GM23338 (cell line): ENCODE results near the gene MTFR1L. TPM values are rescaled to one million over a fixed set of nuclear protein-coding genes. Genes with fewer than 3 reads are reported as not detected.

Experiments used
- ATAC-seq: fragments of 200-7000 bp; cut with Tn5 transposase; 3 replicates; pipeline ENCODE4 v1.9.1; 2020
- DNase-seq: peaks from one replicate; pipeline ENCODE4 v3.0.0-alpha.2; 2015; ENCODE audit warnings: low spot score
- H2AFZ ChIP-seq: fragments of 200-600 bp; sonication (generic); 2 replicates; pipeline ENCODE4 v1.8.0; 2016; ENCODE audit warnings: antibody characterized with exemption, mild to moderate bottlenecking, moderate library complexity
- H3F3A ChIP-seq: fragments of 200-600 bp; sonication (generic); replicated peaks from 2 replicates; pipeline ENCODE4 v1.8.0; 2017; ENCODE audit warnings: antibody characterized with exemption, mixed run types, low read depth
- H3K27ac ChIP-seq: fragments of 200-600 bp; sonication (generic); 2 replicates; pipeline ENCODE4 v1.6.1; 2016; ENCODE audit warnings: low read depth
- H3K27me3 ChIP-seq: fragments of 200-600 bp; sonication (generic); 2 replicates; pipeline ENCODE4 v1.8.0; 2016; ENCODE audit warnings: mild to moderate bottlenecking, mixed run types, moderate library complexity; ENCODE audit not compliant: insufficient read depth
- H3K36me3 ChIP-seq: fragments of 200-600 bp; sonication (generic); 2 replicates; pipeline ENCODE4 v1.8.0; 2016; ENCODE audit warnings: mild to moderate bottlenecking; ENCODE audit not compliant: insufficient read depth
- H3K4me1 ChIP-seq: fragments of 200-600 bp; sonication (generic); 2 replicates; pipeline ENCODE4 v1.8.0; 2016; ENCODE audit warnings: mild to moderate bottlenecking, moderate library complexity; ENCODE audit not compliant: insufficient read depth
- H3K4me2 ChIP-seq: fragments of 200-600 bp; sonication (generic); 2 replicates; pipeline ENCODE4 v1.7.1; 2017; ENCODE audit warnings: mixed run types
- H3K4me3 ChIP-seq: fragments of 200-600 bp; sonication (generic); 2 replicates; pipeline ENCODE4 v1.6.1; 2016; ENCODE audit warnings: mixed run types
- H3K79me2 ChIP-seq: fragments of 200-600 bp; sonication (generic); replicated peaks from 2 replicates; pipeline ENCODE4 v1.8.0; 2017; ENCODE audit warnings: mild to moderate bottlenecking; ENCODE audit not compliant: insufficient read depth
- H3K9me2 ChIP-seq: fragments of 200-600 bp; sonication (generic); 2 replicates; pipeline ENCODE4 v1.8.0; 2017; ENCODE audit not compliant: insufficient read depth
- H4K20me1 ChIP-seq: fragments of 200-600 bp; sonication (generic); replicated peaks from 2 replicates; pipeline ENCODE4 v1.8.0; 2017; ENCODE audit warnings: mild to moderate bottlenecking; ENCODE audit not compliant: insufficient read depth
- H3K27ac Mint-ChIP-seq: 2 replicates; pipeline ENCODE4 v1.8.0; 2020; ENCODE audit warnings: inconsistent platforms, mild to moderate bottlenecking, moderate library complexity, mixed read lengths
- H3K27me3 Mint-ChIP-seq: 3 replicates; pipeline ENCODE4 v1.8.0; 2022; ENCODE audit warnings: low read depth, mild to moderate bottlenecking, moderate library complexity, mixed read lengths, inconsistent platforms; ENCODE audit not compliant: insufficient read depth, poor library complexity
- H3K36me3 Mint-ChIP-seq: 3 replicates; pipeline ENCODE4 v1.8.0; 2021; ENCODE audit warnings: low read depth, mild to moderate bottlenecking, inconsistent platforms, moderate library complexity, mixed read lengths
- H3K4me1 Mint-ChIP-seq: 3 replicates; pipeline ENCODE4 v1.8.0; 2020; ENCODE audit warnings: mild to moderate bottlenecking, inconsistent platforms, mixed read lengths
- H3K4me3 Mint-ChIP-seq: 3 replicates; pipeline ENCODE4 v1.8.0; 2021; ENCODE audit warnings: moderate library complexity, mild to moderate bottlenecking, inconsistent platforms, mixed read lengths
- H3K9me3 Mint-ChIP-seq: 3 replicates; pipeline ENCODE4 v1.8.0; 2020; ENCODE audit warnings: moderate library complexity, mild to moderate bottlenecking, inconsistent platforms, mixed read lengths
- CTCF ChIP-seq, 2 experiments: fragments of 200-600 bp in 1 of 2; sonication (generic) in 1 of 2; conservative IDR thresholded peaks; 2 replicates each; pipeline versions ENCODE4 v1.5.1 to v1.6.1; 2016 to 2017; ENCODE audit warnings: antibody characterized with exemption in 2 of 2, low read depth in 2 of 2, mild to moderate bottlenecking in 2 of 2, moderate library complexity in 1 of 2
- ETS1 ChIP-seq: IDR thresholded peaks from 2 replicates; pipeline ENCODE4 v1.6.1; 2016; ENCODE audit warnings: antibody characterized with exemption
- EZH2 ChIP-seq: fragments of 200-600 bp; sonication (generic); IDR thresholded peaks from one replicate; pipeline ENCODE4 v1.8.0; 2017; ENCODE audit warnings: antibody characterized with exemption, mild to moderate bottlenecking, low read depth; ENCODE audit not compliant: unreplicated experiment
- EZH2phosphoT487 ChIP-seq: fragments of 200-600 bp; sonication (generic); IDR thresholded peaks from one replicate; pipeline ENCODE4 v1.8.1; 2018; ENCODE audit warnings: antibody characterized with exemption; ENCODE audit not compliant: unreplicated experiment
- JUNB ChIP-seq: IDR thresholded peaks from one replicate; pipeline ENCODE4 v1.6.1; 2016; ENCODE audit warnings: antibody characterized with exemption; ENCODE audit not compliant: unreplicated experiment
- NANOG ChIP-seq: IDR thresholded peaks from 2 replicates; pipeline ENCODE4 v1.6.1; 2016; ENCODE audit warnings: antibody characterized with exemption, borderline replicate concordance
- POLR2AphosphoS5 ChIP-seq: IDR thresholded peaks from 2 replicates; pipeline ENCODE4 v1.6.1; 2016; ENCODE audit warnings: antibody characterized with exemption, low read depth
- REST ChIP-seq: IDR thresholded peaks from one replicate; pipeline ENCODE4 v1.6.1; 2018; ENCODE audit warnings: antibody characterized with exemption; ENCODE audit not compliant: unreplicated experiment
- STAT1 ChIP-seq: IDR thresholded peaks from one replicate; pipeline ENCODE4 v1.6.1; 2016; ENCODE audit warnings: antibody characterized with exemption; ENCODE audit not compliant: unreplicated experiment
- ZNF331 ChIP-seq: fragments of 250-450 bp; sonication (Bioruptor Pico); IDR thresholded peaks from 2 replicates; pipeline ENCODE4 v1.5.0; 2020; ENCODE audit warnings: low read depth, mild to moderate bottlenecking, moderate library complexity
- polyA plus RNA-seq: library from polyadenylated mRNA; unstranded; fragments of >200 nt; fragmentation: Nextera tagmentation; extraction: Ambion mirVana; gene quantifications from 2 replicates; pipeline ENCODE4 v1.2.1, GENCODE V29; 2016
- total RNA-seq: library from RNA; depleted of rRNA; stranded (reverse); fragments of >200 nt; shearing (Covaris generic); gene quantifications from 2 replicates; pipeline ENCODE4 v1.2.3, GENCODE V29; 2014

Gene MTFR1L
- total and polyA plus RNA-seq, 2 experiments from 2014 or later: 14.8 to 22.7 TPM

GRCh38 chr1:25833158-25833557 lies 13.4 kb downstream of the MTFR1L start:
- H3K27ac Mint-ChIP-seq: no peak overlapping the region
- H3K36me3 ChIP-seq: peaks cover 69% of the 10 kb centered on the region
- H3K4me3 Mint-ChIP-seq: no peak overlapping the region
- no peaks in the 10 kb centered on the region; the same call in 1 of the 2 replicates for H3F3A ChIP-seq
- no peaks in the 10 kb centered on the region for H3K27me3 ChIP-seq
- no peak overlapping the region for H2AFZ ChIP-seq
- peaks cover 74% of the 10 kb centered on the region for H3K36me3 Mint-ChIP-seq
- H3K4me1 ChIP-seq: no peaks in the 10 kb centered on the region
- H3K9me3 Mint-ChIP-seq: no peaks in the 10 kb centered on the region
- H3K4me3 ChIP-seq: no peak overlapping the region
- TF ChIP-seq EZH2 (no peak), NANOG (no peak), ETS1 (no peak), STAT1 (no peak), POLR2AphosphoS5 (no peak), CTCF (conservative IDR thresholded peaks at IDR 0.05; ENCODE audit: low read depth in 2 of 2) (no peak), ZNF331 (no peak)
- H3K9me2 ChIP-seq: no peaks in the 10 kb centered on the region
- ATAC-seq (no peak), DNase-seq (no peak)
- 0 out of 2 replicates have a peak, but pooled peaks cover 12% of the 10 kb centered on the region for H3K79me2 ChIP-seq
- H3K27ac ChIP-seq: no peak overlapping the region
- peaks cover 3% of the 10 kb centered on the region; the same call in 1 of the 3 replicates for H3K4me1 Mint-ChIP-seq
- no peak overlapping the region for H3K4me2 ChIP-seq
- peaks cover 37% of the 10 kb centered on the region for H4K20me1 ChIP-seq
- no peaks in the 10 kb centered on the region for H3K27me3 Mint-ChIP-seq

GRCh38 chr1:25834894-25835293 lies 15.1 kb downstream of the MTFR1L start:
- Histone ChIP-seq H3F3A (no peaks in the 10 kb centered on the region; the same call in 1 of the 2 replicates), H3K27ac (no peak overlapping the region), H3K4me3 (no peak overlapping the region), H3K27me3 (no peaks in the 10 kb centered on the region), H3K4me1 (no peaks in the 10 kb centered on the region), H4K20me1 (peaks cover 44% of the 10 kb centered on the region), H2AFZ (no peak overlapping the region), H3K79me2 (peaks cover 28% of the 10 kb centered on the region), H3K36me3 (peaks cover 55% of the 10 kb centered on the region), H3K9me2 (no peaks in the 10 kb centered on the region), H3K4me2 (no peak overlapping the region)
- H3K9me3 Mint-ChIP-seq: no peaks in the 10 kb centered on the region
- TF ChIP-seq POLR2AphosphoS5 (no peak), JUNB (no peak), EZH2phosphoT487 (no peak), STAT1 (no peak), NANOG (no peak), EZH2 (no peak), REST (no peak), ZNF331 (no peak)
- no peaks in the 10 kb centered on the region for H3K27me3 Mint-ChIP-seq
- no peak overlapping the region for H3K27ac Mint-ChIP-seq
- peaks cover 57% of the 10 kb centered on the region for H3K36me3 Mint-ChIP-seq
- H3K4me3 Mint-ChIP-seq: no peak overlapping the region
- ATAC-seq (no peak), DNase-seq (no peak)
- H3K4me1 Mint-ChIP-seq: peaks cover 3% of the 10 kb centered on the region; the same call in 1 of the 3 replicates
